Stimulated activated naive CD4-positive, alpha-beta T cell (primary cell): ENCODE measurements around the gene TCEA3.
"Not testable (repeated sequence)": the region's sequence is repeated elsewhere in the genome, so short reads cannot be mapped to it uniquely, and the experiment has no call there.

ENCODE experiments used
- DNase-seq, 6 experiments: peaks; one replicate each; lab custom pipeline; 2025; lab: John Stamatoyannopoulos, UW

Gene TCEA3

DNA sequence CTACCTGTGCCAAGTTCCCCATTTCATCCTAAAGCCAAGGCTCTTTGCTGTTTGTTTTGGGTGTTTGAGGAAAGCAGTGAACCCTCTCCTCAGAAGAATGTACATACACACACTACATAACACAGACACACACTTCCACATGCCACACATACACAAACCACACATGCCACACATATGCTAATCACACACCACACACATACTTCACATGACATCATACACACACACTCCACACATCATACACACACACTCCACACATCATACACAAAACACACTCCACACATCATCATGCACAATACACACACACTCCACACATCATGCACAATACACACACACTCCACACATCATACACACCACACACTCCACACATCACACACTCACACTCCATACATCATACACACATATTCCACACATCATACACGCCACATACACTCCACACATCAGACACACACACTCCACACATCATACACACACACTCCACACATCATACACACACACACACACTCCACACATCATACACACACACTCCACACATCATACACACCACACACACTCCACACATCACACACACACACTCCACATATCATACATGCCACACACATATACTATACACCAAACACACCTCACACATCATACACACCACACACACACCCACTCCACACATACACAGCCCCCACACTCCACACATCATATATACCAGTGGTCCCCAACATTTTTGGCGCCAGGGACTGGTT, 32.3 kb downstream of the TCEA3 start:
- no peak for DNase-seq

- DNase-seq = no peak
These were observed 34.7 kb downstream of the TCEA3 start for GRCh38 chr1:23389837-23390321.

- no peak for DNase-seq
These were observed 37.1 kb downstream of the TCEA3 start for GRCh38 chr1:23387494-23387893.

GRCh38 chr1:23385119-23385621, 39.4 kb downstream of the TCEA3 start:
- DNase-seq = no peak

DNA sequence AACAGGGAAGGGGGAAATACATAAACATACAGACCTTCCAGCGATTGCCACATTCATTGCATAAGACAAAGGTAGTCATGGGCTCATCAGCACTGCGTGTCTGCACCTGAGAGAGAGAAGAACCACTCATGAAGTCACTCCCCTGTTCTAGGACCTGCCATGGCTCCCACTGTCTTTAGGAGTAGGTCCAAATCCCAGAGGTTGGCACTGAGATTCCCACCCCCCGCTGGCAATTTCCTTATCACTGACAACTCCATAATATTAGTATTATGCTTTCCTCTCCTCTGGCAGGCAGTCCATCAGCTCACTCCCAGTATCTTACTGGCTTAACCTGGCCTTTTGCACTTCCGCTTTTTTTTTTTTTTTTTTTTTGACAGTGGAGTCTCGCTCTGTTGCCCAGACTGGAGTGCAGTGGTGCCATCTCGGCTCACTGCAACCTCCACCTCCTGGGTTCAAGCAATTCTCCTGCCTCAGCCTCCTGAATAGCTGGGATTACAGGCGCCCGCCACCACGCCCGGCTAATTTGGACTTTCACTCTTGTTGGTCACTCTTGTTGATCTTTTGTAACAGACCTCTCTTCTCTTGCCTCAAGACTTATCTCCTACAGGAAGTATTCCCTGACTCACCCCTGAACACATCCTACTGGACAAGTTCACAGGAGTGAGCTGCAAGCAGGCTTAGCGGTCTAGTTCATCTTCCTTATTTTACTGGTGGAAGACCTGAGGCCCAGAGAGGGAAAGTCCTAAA, 40.1 kb downstream of the TCEA3 start:
- DNase-seq = no peak

GRCh38 chr1:23383577-23384311, 40.8 kb downstream of the TCEA3 start:
- no peak for DNase-seq

DNA sequence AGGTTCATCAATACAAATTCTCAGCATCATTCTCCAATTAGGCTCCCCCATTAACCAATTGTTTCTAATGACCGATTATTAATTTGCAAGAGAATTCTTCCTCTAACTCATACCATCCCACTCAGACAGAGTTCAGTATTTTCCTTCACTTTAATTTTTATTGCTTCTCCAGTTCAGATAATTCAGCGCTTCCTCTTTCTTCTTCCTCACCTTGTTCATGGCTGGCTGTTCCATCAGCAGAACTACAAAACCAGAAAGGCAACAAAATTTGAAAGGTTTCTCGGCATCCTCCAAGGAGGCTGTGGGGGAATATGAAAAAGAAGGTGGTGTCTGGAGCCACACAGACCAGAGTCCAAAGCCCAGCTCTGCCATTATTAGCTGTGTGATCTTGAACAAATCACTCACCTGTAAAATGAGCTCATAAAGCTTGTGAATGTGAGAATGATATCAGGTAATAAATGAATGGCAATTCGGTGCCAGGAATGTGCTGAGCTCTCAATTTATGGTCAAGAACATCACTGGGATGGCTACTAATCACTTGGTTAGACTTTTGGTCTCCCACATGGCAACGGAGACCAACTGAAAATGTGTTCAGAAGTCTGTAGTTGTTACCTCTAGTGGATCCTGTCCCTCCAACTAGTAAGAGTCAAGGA, 43.2 kb downstream of the TCEA3 start:
- DNase-seq = no peak

- no peak for DNase-seq
These were observed 43.8 kb downstream of the TCEA3 start for GRCh38 chr1:23380719-23381118.

DNA sequence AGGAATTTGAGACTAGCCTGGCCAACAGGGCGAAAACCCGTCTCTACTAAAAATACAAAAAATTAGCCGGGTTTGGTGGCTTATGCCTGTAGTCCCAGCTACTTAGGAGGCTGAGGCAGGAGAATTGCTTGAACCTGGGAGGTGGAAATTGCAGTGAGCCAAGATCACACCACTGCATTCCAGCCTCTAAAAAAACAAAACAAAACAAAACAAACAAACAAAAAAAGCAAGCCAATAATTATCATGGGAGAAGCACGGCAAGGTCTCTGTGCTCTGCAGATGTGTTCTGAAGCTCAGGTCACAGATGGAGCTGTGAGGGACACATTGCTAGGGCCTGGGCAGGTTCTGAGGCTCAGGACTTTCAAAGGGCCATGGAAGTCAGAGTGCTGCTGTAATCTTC, 44.3 kb downstream of the TCEA3 start:
- DNase-seq = not testable (repeated sequence)

- no peak for DNase-seq
These were observed 47.4 kb downstream of the TCEA3 start for GRCh38 chr1:23376890-23377811.

DNA sequence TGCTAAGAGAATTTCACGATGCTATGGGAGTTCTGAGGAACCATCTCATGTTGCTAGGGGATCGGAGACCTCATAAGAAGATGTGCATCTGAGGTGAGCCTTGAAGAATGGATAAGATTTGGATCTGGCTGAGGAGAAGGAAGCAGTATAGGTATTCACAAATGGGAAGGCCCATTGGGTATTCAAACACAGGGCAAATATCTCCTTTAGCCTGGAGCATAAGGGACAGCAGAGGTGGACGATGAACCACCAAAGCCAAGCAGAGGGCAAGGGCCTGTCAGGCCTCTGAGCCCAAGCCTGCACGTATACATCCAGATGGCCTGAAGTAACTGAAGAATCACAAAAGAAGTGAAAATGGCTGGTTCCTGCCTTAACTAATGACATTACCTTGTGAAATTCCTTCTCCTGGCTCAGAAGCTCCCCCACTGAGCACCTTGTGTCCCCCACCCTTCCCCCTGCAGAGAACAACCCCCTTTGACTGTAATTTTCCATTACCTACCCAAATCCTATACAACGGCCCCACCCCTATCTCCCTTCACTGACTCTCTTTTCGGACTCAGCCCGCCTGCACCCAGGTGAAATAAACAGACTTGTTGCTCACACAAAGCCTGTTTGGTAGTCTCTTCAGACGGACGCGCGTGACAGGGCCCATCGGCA, 50.3 kb downstream of the TCEA3 start:
- not testable (repeated sequence) for DNase-seq

- DNase-seq = no peak
These were observed 52.3 kb downstream of the TCEA3 start for GRCh38 chr1:23371987-23372880.

DNA sequence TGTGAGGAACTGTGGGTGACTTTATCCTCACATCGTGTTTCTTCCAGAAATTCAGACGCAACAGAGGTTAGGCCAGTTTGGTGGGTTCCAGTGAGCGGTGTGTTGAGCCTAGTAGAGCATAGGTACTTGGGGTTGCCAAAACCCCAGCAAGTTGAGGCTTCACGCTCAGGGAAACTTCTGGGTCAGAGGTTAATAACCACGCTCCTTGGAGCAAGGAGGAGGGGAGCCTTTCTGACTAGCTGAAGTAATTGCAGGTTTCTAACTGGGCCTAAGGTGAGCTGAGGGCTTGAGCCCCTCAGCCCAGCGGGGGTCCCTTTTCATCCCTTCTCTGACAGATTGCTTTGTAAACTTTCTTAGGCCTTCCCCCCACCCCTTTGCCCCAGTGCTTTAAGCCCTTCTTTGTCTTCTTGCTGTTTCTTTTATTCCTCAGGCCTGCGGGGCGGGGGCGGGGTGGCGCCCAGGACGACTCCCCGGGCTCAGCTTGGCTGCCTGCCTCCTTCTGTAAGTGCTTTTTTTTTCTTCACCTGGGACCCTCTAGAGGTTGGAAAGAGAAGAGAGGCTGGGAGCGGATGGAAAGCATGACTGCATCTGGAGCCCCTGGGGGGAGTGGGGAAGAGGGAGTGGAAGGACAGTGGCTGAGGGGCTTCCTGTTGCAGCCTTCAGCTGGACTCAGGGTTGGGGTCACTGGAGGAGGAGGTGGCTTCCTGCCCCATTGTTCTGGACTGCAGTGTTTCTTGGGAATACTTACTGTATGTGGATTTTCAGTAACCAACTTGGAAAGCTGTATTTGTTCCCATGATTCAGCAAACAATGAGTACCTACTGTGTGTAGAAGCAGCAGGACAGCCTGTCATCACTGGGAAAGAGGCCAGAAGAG, 53.6 kb downstream of the TCEA3 start:
- DNase-seq = no peak

GRCh38 chr1:23370330-23370708, 54.2 kb downstream of the TCEA3 start:
- no peak for DNase-seq

DNA sequence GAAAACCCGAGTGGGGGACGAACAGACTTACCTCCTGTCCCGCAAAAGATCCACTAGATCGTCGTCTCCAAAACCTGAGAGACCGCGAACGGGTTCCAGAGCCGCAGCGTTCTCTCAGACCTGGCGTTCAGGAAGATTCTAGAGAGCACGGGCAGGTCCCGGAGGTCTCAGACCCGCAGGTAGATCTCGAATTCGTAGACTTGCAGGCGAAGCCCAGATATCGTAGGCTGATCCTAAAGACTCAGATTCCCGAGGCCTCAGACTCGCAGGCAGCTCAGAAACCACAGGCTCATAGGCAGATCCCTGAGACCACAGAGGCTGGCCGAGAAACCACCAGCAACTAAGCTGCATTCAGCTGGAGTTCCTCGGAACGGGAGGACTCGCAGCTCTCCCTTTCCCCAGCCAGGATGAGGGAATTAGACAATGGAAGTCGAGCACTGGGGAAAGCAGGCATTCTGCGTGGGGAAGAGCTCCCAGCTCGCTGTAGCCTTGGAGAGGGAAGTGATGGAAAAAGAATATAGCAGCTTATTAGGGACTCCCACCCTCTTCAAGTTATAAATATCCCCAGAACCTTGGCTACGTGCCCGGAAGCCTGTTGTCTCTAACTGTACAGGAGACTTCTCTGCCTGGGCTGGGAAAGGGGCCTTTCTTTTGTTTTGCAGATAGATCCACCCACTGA, 55.1 kb downstream of the TCEA3 start, which contains the start of gene ZNF436:
TSS of gene ZNF436 (minus strand) at position 502 of the 679 bp plus-strand sequence. CDS start 1,831 bp downstream, outside the sequence.
- peak; percentile 6 to 55 (median 49) for DNase-seq

- DNase-seq = peak; percentile 72 to 90 (median 82)
These were observed 55.8 kb downstream of the TCEA3 start for GRCh38 chr1:23368562-23369334.
